Common myeloid progenitor, CD34-positive (primary cell): ENCODE data around the gene CXCL10.
A peak's percentile ranks its signal among the peaks of the same experiment; 100 is the strongest.
"Not testable (repeated sequence)": the region's sequence is repeated elsewhere in the genome, so short reads cannot be mapped to it uniquely, and the experiment has no call there.

Experiments used
- CTCF ChIA-PET: fragments of 350-600 bp; sonication (Branson Sonifier 250); formaldehyde crosslinking; loops from one replicate; lab custom pipeline; 2021; ENCODE audit warnings: antibody characterized with exemption; lab: Charles Lee
- POLR2A ChIA-PET: fragments of 350-600 bp; sonication (Branson Sonifier 250); formaldehyde crosslinking; loops from one replicate; lab custom pipeline; 2021; ENCODE audit warnings: antibody characterized with exemption; lab: Charles Lee
- DNase-seq, 3 donors: peaks; one replicate each; pipeline versions ENCODE4 v3.0.0 to v3.0.0-alpha.2; 2013
- H3K27ac ChIP-seq, 2 experiments: 1 replicate in 1 of 2; 2 replicates in 1 of 2; pipeline ENCODE4 v1.7.0; 2013; ENCODE audit warnings: inconsistent platforms in 2 of 2, low read length in 2 of 2, mild to moderate bottlenecking in 2 of 2, low read depth in 1 of 2, moderate library complexity in 1 of 2; ENCODE audit not compliant: severe bottlenecking in 2 of 2, insufficient read depth in 1 of 2, poor library complexity in 1 of 2
- H3K27me3 ChIP-seq, 5 experiments: replicated peaks in 2 of 5; 1 replicate in 3 of 5; 2 replicates in 2 of 5; pipeline versions ENCODE4 v1.6.1 to v1.7.0; 2013; ENCODE audit warnings: low read length in 4 of 5, mild to moderate bottlenecking in 2 of 5, moderate library complexity in 2 of 5, inconsistent platforms in 1 of 5; ENCODE audit not compliant: insufficient read depth in 5 of 5, control insufficient read depth in 4 of 5
- H3K36me3 ChIP-seq, 4 experiments: 1 replicate in 2 of 4; 2 replicates in 2 of 4; pipeline versions ENCODE4 v1.6.1 to v1.7.0; 2013; ENCODE audit warnings: low read length in 3 of 4, control low read depth in 1 of 4, mild to moderate bottlenecking in 1 of 4; ENCODE audit not compliant: control insufficient read depth in 4 of 4, insufficient read depth in 4 of 4
- H3K4me1 ChIP-seq, 4 experiments: 1 replicate in 3 of 4; 2 replicates in 1 of 4; pipeline versions ENCODE4 v1.6.1 to v1.7.1; 2013; ENCODE audit warnings: low read length in 3 of 4, mild to moderate bottlenecking in 3 of 4, control low read depth in 1 of 4, inconsistent platforms in 1 of 4, moderate library complexity in 1 of 4; ENCODE audit not compliant: control insufficient read depth in 4 of 4, insufficient read depth in 4 of 4; ENCODE audit errors: control extremely low read depth in 1 of 4
- H3K4me3 ChIP-seq, 7 experiments: 1 replicate in 4 of 7; 2 replicates in 3 of 7; pipeline versions ENCODE4 v1.5.1 to v1.7.0; 2013; ENCODE audit warnings: mild to moderate bottlenecking in 7 of 7, low read length in 6 of 7, moderate library complexity in 6 of 7, inconsistent platforms in 2 of 7, low read depth in 2 of 7, control low read depth in 1 of 7; ENCODE audit not compliant: insufficient read depth in 4 of 7, control insufficient read depth in 1 of 7; ENCODE audit errors: extremely low read depth in 1 of 7
- H3K9me3 ChIP-seq, 5 experiments: 1 replicate in 4 of 5; 2 replicates in 1 of 5; pipeline versions ENCODE4 v1.6.1 to v1.7.1; 2013; ENCODE audit warnings: low read length in 4 of 5, mild to moderate bottlenecking in 2 of 5, inconsistent platforms in 1 of 5, low read depth in 1 of 5, moderate library complexity in 1 of 5; ENCODE audit not compliant: control insufficient read depth in 4 of 5, insufficient read depth in 2 of 5; ENCODE audit errors: control extremely low read depth in 1 of 5
- WGBS: methylation state at CpG from one replicate; pipeline ENCODE4 v1.1.5; 2013; ENCODE audit not compliant: insufficient coverage; 5-methylcytosine and 5-hydroxymethylcytosine counted together

Gene CXCL10

DNA sequence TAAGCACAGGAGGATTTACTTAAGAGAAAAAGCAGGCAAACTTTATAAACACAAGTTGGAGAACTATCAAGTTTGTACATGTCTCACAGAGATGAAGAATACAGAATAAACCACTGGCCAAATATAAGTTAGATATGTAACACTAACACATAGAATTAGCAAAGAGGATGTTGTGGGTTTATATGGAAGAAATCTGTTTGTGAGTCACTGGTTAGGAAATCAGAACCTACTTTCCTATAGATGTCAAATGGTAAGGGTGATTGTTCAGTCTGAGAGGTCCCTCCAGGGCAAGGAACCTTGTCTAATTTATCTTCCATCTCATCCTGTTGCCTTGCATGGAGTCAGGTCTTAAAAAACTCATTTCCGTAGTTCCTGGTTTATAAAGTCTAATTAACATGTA, 36.5 kb upstream of the CXCL10 start:
- H3K27ac ChIP-seq: no peak overlapping the region
- POLR2A ChIA-PET: no interaction called here
- H3K36me3 ChIP-seq: no peaks in the 10 kb centered on the region
- H3K27me3 ChIP-seq: no peaks in the 10 kb centered on the region
- no peaks in the 10 kb centered on the region for H3K9me3 ChIP-seq
- no peak overlapping the region for H3K4me3 ChIP-seq
- 100% methylated on average over 1 of the region's 1 CpG for WGBS
- peak in 2 of 3 donors; percentile 49 to 63 for DNase-seq
- CTCF ChIA-PET: interaction anchor here (0.9 to 2.6 kb wide), 2 partner anchors 14 to 64 kb away, joined by 3 to 7 read pairs; no protein-coding TSS in a partner anchor
- no peaks in the 10 kb centered on the region for H3K4me1 ChIP-seq

DNA sequence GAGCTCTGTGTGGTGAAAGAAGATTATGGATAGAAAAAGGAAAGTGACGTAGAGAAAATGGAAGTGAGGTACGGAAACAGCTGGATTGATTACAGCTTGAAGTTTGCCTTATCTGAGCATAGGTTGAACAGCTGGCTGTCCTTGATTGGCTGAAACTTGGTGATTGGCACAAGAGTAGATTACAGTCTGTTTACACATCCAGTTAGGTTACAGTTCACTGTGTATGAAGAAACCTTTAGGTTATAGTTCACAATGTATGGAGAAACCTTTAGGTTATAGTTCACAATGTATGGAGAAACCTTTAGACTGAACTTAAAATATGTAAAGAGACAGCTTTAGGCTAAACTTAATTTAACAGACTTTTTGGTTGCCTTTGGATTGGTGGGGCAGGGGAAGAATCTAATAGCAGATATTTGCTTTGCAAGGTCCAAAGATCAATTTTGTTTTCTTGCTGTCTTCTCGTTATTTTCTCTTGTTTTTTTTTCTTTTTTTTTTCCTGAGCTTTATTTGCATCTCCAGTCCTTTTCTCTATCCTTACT, 35.7 kb upstream of the CXCL10 start:
- H3K27ac ChIP-seq: no peak overlapping the region
- ChIA-PET POLR2A (interaction anchor here (0.7 kb wide), 1 partner anchor 54 kb away, joined by 3 read pairs; no protein-coding TSS in a partner anchor), CTCF (interaction anchor here (0.9 to 2.6 kb wide), 4 partner anchors 14 to 63 kb away, joined by 3 to 7 read pairs (median 4); no protein-coding TSS in a partner anchor)
- no peaks in the 10 kb centered on the region for H3K27me3 ChIP-seq
- no peak overlapping the region for H3K4me3 ChIP-seq
- WGBS: 85% methylated on average over 2 of the region's 3 CpGs
- no peaks in the 10 kb centered on the region for H3K36me3 ChIP-seq
- no peaks in the 10 kb centered on the region for H3K9me3 ChIP-seq
- no peaks in the 10 kb centered on the region for H3K4me1 ChIP-seq
- peak in 2 of 3 donors; percentile 44 to 54 for DNase-seq

DNA sequence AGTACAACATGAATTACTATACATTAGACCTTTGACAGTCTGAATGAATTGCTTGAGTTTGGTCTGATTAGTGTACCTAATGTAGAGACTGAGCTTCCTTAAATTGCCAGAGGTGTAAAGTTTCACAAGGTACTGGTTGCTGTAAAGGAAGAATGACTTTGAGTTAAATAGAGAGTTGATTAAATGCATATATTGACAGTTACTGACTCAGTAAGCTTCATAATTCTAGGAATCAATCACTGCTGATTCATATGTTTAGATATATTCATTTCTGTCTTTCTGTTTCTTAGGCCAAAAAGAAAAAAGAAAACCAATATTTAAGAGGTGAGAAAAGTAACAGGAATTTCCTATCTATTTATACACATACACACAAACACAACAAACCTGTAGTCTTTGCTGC, 35.0 kb upstream of the CXCL10 start:
- H3K36me3 ChIP-seq: no peaks in the 10 kb centered on the region
- ChIA-PET POLR2A (no interaction called here), CTCF (interaction anchor here (1.0 to 2.6 kb wide), 4 partner anchors 9 to 63 kb away, joined by 4 to 7 read pairs (median 5); no protein-coding TSS in a partner anchor)
- H3K4me3 ChIP-seq: no peak overlapping the region
- no peaks in the 10 kb centered on the region for H3K9me3 ChIP-seq
- no peaks in the 10 kb centered on the region for H3K27me3 ChIP-seq
- no peak overlapping the region for H3K27ac ChIP-seq
- H3K4me1 ChIP-seq: no peaks in the 10 kb centered on the region
- DNase-seq: no peak

DNA sequence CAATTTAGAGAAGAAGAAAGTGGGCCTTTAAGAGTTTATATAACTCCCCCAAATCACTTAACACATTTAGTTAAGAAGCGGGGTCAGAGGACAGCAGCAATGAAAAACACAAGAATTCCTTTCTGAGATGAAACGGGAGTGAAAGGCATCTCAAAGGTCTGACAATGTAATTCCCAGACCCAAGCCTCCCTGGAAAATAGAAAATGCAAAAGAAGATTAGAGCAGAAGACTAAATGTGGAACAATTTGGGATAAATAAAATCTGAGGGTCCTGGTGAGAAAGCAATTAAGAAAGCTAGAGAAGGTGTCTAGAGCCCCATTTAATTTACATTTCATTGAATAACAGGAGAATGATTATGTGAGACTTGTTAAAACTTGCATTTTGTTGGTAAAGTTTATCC, 32.1 kb upstream of the CXCL10 start:
- ChIA-PET CTCF (interaction anchor here (2.0 kb wide), 1 partner anchor 59 kb away, joined by 15 read pairs; no protein-coding TSS in a partner anchor), POLR2A (no interaction called here)
- Histone ChIP-seq H3K4me1 (no peaks in the 10 kb centered on the region), H3K4me3 (no peak overlapping the region), H3K27me3 (no peaks in the 10 kb centered on the region), H3K27ac (no peak overlapping the region), H3K9me3 (no peaks in the 10 kb centered on the region), H3K36me3 (no peaks in the 10 kb centered on the region)
- no peak for DNase-seq
- WGBS: 100% methylated on average over 2 of the region's 2 CpGs

DNA sequence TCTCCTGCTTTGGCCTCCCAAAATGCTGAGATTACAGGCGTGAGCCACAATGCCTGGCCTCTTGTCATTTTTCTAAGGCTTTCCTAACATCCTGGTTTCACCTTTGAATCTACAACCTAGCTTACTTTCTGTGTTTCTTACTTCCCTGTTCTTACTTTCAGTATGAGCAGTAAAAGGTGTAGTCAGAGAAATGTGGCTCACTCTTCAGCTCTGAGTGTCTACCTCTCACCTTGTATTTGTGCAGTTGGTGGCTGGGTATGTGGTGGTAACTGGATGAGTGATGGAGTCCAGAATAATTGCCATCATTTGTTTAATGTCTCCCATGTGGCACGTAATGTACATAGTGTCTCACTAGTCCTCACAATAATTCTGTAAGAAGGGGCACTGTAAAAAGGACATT, 31.7 kb upstream of the CXCL10 start:
- no peak for DNase-seq
- Histone ChIP-seq H3K4me1 (no peaks in the 10 kb centered on the region), H3K27ac (no peak overlapping the region), H3K9me3 (no peaks in the 10 kb centered on the region), H3K36me3 (no peaks in the 10 kb centered on the region), H3K27me3 (no peaks in the 10 kb centered on the region), H3K4me3 (no peak overlapping the region)
- ChIA-PET POLR2A (no interaction called here), CTCF (interaction anchor here (2.0 kb wide), 1 partner anchor 59 kb away, joined by 15 read pairs; no protein-coding TSS in a partner anchor)
- no CpG with 5 or more reads among the region's 2 CpGs for WGBS

DNA sequence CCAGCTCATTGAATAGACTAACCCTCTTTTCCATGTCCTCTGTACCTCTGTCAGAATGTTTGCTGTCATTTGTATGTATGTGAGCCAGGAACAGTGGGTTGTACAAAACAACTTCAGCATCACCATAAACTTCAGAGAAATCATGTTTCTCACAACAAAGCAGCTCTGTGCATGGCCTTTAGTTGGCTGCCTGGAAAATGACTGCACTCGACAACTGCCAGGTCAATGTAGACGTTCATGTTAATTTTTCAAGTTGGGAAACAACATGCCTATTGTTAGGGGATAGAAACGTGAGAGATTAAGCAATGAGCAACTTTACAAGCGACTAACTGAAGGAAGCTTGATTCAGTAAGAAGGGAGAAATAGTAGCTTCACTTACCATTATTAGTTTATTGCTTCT, 30.4 kb upstream of the CXCL10 start:
- no peak overlapping the region for H3K4me3 ChIP-seq
- DNase-seq: no peak
- WGBS: 100% methylated on average over 1 of the region's 4 CpGs
- CTCF ChIA-PET: interaction anchor here (1.0 to 2.0 kb wide), 8 partner anchors 10 to 63 kb away, joined by 3 to 15 read pairs (median 4); partner anchors contain the start of gene SDAD1
- no peaks in the 10 kb centered on the region for H3K4me1 ChIP-seq
- POLR2A ChIA-PET: no interaction called here
- H3K27ac ChIP-seq: no peak overlapping the region
- H3K36me3 ChIP-seq: no peaks in the 10 kb centered on the region
- no peaks in the 10 kb centered on the region for H3K27me3 ChIP-seq
- H3K9me3 ChIP-seq: no peaks in the 10 kb centered on the region

DNA sequence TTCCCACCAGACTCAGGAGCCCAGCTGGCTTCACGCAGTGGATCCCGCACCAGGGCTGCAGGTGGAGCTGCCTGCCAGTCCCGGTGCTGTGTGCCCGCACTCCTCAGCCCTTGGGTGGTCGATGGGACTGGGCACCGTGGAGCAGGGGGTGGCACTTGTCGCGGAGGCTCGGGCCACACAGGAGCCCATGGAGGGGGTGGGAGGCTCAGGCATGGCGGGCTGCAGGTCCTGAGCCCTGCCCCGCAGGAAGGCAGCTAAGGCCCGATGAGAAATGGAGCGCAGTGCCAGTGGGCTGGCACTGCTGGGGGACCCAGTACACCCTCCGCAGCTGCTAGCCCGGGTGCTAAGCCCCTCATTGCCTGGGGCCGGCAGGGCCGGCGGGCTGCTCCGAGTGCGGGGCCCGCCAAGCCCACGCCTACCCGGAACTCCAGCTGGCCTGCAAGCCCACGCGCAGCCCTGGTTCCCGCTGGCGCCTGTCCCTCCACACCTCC, 27.3 kb upstream of the CXCL10 start:
- CTCF ChIA-PET, H3K36me3 ChIP-seq, POLR2A ChIA-PET, H3K27ac ChIP-seq, DNase-seq, H3K4me1 ChIP-seq, H3K9me3 ChIP-seq, H3K4me3 ChIP-seq, H3K27me3 ChIP-seq: not testable (repeated sequence)
- WGBS: 94% methylated on average over 16 of the region's 27 CpGs
